ENCODE measurements around the gene SARDH. TPM values are rescaled to one million over a fixed set of nuclear protein-coding genes. Genes with fewer than 3 reads are reported as not detected.

Gene SARDH
- total RNA-seq, 1 donor from 2014 or later: 5.0 TPM

DNA sequence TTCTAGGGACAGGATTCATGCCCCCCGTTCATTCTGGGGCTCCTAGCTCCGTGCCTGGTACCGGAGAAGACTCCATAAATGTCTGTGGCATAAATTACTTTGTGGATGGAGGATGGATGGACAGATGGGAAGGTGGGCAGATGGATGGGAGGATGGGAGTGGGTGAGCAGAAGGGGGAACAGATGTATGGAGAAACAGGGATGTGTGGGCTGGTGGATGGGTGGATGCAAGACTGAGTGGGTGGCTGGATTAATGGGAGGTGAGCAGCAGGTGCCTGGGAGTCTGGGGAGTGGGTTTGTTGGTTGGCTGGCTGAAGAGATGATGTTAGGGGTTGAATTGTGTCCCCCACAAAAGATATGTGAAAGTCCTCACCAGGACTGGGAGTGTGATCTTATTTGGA lies 43.5 kb downstream of the SARDH start:
- TF ChIP-seq, protein P1, sequence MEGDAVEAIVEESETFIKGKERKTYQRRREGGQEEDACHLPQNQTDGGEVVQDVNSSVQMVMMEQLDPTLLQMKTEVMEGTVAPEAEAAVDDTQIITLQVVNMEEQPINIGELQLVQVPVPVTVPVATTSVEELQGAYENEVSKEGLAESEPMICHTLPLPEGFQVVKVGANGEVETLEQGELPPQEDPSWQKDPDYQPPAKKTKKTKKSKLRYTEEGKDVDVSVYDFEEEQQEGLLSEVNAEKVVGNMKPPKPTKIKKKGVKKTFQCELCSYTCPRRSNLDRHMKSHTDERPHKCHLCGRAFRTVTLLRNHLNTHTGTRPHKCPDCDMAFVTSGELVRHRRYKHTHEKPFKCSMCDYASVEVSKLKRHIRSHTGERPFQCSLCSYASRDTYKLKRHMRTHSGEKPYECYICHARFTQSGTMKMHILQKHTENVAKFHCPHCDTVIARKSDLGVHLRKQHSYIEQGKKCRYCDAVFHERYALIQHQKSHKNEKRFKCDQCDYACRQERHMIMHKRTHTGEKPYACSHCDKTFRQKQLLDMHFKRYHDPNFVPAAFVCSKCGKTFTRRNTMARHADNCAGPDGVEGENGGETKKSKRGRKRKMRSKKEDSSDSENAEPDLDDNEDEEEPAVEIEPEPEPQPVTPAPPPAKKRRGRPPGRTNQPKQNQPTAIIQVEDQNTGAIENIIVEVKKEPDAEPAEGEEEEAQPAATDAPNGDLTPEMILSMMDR (IDR thresholded peaks at IDR 0.05; ENCODE audit: unreplicated experiment): no peak
- Mint-ChIP-seq H3K36me3 (ENCODE audit: low read depth, unreplicated experiment) (no peaks in the 10 kb centered on the region), H3K9me3 (ENCODE audit: unreplicated experiment) (no peaks in the 10 kb centered on the region), H3K27ac (ENCODE audit: unreplicated experiment) (no peak overlapping the region), H3K4me3 (ENCODE audit: unreplicated experiment) (no peak overlapping the region), H3K27me3 (ENCODE audit: unreplicated experiment) (peaks cover 7% of the 10 kb centered on the region), H3K4me1 (ENCODE audit: unreplicated experiment) (no peaks in the 10 kb centered on the region)
- no peak for DNase-seq (ENCODE audit: low spot score)

DNA sequence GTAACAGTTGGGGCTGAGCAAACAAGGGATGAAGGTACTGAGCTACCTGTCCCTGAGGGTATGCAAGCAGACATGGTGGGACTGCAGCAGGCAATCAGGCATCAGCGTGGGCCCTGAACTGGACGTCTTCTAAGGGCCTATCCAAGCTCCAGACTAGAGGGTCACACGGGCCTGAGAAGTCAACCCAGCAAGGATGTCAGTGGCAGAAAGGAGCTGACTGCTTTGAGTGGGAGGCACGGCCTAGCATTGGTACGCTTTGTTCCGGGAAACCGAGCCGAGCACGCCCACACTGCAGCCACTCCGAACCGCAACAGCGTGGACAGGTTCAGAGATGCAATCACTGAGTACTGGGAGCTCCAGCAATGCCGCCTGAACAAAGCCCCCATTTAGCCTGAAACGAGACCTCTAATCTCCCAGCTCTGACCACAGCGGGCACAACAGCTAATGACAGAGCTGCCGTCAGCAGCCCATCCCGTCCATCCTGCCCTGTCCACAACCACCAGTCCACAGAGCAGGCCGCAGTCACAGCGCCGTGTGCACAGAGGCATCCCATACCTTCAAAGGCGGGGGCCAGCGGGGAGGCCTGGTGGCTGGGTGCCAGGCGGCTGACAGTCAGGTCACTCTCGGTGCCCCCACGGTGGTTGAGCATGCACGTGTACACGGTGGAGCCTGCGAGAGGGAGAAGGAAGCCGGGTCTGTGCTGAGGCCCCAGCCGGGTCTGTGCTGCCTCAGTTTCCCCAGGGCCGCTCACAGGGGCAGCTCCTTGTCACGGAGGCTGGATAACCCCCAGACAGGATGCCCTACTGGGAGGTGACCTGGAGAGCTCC lies 44.2 kb downstream of the SARDH start:
- TF ChIP-seq, protein P1 (IDR thresholded peaks at IDR 0.05; ENCODE audit: unreplicated experiment): no peak
- Mint-ChIP-seq H3K4me3 (ENCODE audit: unreplicated experiment) (no peak overlapping the region), H3K4me1 (ENCODE audit: unreplicated experiment) (no peaks in the 10 kb centered on the region), H3K27ac (ENCODE audit: unreplicated experiment) (no peak overlapping the region), H3K9me3 (ENCODE audit: unreplicated experiment) (no peaks in the 10 kb centered on the region), H3K36me3 (ENCODE audit: low read depth, unreplicated experiment) (no peaks in the 10 kb centered on the region), H3K27me3 (ENCODE audit: unreplicated experiment) (peaks cover 7% of the 10 kb centered on the region)
- DNase-seq (ENCODE audit: low spot score): no peak

DNA sequence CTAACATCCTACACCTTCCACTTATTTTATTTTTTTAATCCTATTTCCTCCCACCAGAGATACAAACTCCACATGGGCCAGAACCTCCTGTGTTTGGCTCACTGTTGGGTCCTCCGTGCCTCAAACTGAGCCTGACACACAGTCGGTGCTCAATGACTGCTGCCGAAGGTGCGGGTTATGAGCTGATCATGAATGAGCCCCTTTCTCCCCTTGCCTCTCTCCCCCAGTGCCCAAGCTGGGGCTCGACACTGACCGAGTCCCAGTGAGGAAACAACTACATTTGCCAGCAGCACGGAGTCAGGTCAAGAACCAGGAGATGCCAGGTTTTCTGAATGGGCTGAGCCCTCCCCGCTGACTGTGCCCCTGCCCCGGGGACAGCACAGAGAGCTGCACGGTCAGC lies 45.0 kb downstream of the SARDH start:
- Mint-ChIP-seq H3K4me3 (ENCODE audit: unreplicated experiment) (no peak overlapping the region), H3K36me3 (ENCODE audit: low read depth, unreplicated experiment) (no peaks in the 10 kb centered on the region), H3K4me1 (ENCODE audit: unreplicated experiment) (no peaks in the 10 kb centered on the region), H3K27ac (ENCODE audit: unreplicated experiment) (no peak overlapping the region), H3K27me3 (ENCODE audit: unreplicated experiment) (peaks cover 13% of the 10 kb centered on the region), H3K9me3 (ENCODE audit: unreplicated experiment) (no peaks in the 10 kb centered on the region)
- TF ChIP-seq, protein P1 (IDR thresholded peaks at IDR 0.05; ENCODE audit: unreplicated experiment): no peak
- no peak for DNase-seq (ENCODE audit: low spot score)

DNA sequence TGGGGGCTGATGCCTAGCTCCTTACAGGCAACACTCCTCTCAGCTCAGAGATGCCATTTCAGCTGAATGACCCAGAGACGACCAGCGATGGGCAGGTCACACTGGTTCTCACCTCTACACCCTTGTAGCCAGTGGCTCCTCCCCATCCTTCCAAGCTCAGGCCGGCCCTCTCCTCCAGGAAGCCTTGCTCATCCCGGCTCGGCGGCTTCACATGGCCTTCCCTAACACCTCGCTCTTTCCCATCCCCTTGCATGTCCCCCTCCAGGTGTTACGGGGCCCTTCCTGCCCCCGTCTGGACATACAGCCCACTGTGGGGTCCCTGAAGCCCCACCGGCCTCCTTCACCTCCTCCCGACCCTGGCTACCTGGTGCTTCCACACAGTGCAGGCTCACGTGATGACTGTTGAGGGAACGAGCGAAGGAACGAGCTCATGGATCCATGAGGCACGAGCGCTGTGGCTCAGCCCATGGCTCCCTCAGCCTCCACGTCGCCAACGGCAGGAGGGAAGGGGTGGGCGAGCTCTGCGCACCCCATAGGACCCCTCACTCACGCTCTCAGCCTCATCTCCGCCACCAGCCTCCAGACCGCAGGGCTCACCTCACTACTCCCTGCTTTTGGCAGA lies 45.7 kb downstream of the SARDH start:
- Mint-ChIP-seq H3K9me3 (ENCODE audit: unreplicated experiment) (no peaks in the 10 kb centered on the region), H3K27me3 (ENCODE audit: unreplicated experiment) (peaks cover 13% of the 10 kb centered on the region), H3K36me3 (ENCODE audit: low read depth, unreplicated experiment) (no peaks in the 10 kb centered on the region), H3K4me1 (ENCODE audit: unreplicated experiment) (no peaks in the 10 kb centered on the region), H3K4me3 (ENCODE audit: unreplicated experiment) (no peak overlapping the region), H3K27ac (ENCODE audit: unreplicated experiment) (no peak overlapping the region)
- DNase-seq (ENCODE audit: low spot score): no peak
- TF ChIP-seq, protein P1 (IDR thresholded peaks at IDR 0.05; ENCODE audit: unreplicated experiment): no peak
